Dermis microvascular lymphatic vessel endothelial cell (primary cell): ENCODE measurements around the gene UBD. TPM values are rescaled to one million over a fixed set of nuclear protein-coding genes. Genes with fewer than 3 reads are reported as not detected.

Source experiments
- DNase-seq, 2 donors: peaks; one replicate each; pipeline versions ENCODE4 v3.0.0 to v3.0.0-alpha.2; 2010; ENCODE audit warnings: low read depth in 2 of 2
- total RNA-seq: library from RNA; depleted of rRNA; stranded (reverse); fragments of >200 nt; gene quantifications from 2 replicates; pipeline ENCODE4 v1.2.1, GENCODE V29; 2014

The UBD gene
- total RNA-seq, 1 donor from 2014 or later, result 39.0 TPM

- no peak for DNase-seq
Observed at GRCh38 chr6:29524044-29524443, 35.5 kb downstream of the UBD start.

- DNase-seq, result no peak
Observed at GRCh38 chr6:29522227-29522626, 37.3 kb downstream of the UBD start.

GRCh38 chr6:29521006-29521680, 38.4 kb downstream of the UBD start:
- no peak for DNase-seq

DNA sequence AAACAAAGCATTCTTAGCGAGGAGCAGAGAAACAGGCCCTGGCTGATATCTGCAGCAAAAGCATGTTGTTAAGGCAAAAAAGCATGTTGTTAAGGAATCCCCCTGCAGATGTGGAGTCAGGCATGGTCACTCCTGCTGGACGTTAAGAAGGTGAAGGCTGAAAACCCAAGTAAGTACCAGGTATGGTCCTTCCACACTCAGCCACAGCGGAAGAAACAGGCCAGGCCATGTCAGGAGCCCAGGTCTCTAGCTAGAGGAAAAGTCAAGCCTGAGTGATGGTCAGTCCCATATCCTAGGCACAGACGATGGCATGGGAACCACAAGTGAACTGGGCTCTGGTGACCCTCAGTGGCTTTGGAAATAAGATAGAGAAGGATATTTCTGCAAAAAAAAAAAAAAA, 39.3 kb downstream of the UBD start:
- no peak for DNase-seq

GRCh38 chr6:29519291-29520010, 40.1 kb downstream of the UBD start:
- DNase-seq, result no peak

DNA sequence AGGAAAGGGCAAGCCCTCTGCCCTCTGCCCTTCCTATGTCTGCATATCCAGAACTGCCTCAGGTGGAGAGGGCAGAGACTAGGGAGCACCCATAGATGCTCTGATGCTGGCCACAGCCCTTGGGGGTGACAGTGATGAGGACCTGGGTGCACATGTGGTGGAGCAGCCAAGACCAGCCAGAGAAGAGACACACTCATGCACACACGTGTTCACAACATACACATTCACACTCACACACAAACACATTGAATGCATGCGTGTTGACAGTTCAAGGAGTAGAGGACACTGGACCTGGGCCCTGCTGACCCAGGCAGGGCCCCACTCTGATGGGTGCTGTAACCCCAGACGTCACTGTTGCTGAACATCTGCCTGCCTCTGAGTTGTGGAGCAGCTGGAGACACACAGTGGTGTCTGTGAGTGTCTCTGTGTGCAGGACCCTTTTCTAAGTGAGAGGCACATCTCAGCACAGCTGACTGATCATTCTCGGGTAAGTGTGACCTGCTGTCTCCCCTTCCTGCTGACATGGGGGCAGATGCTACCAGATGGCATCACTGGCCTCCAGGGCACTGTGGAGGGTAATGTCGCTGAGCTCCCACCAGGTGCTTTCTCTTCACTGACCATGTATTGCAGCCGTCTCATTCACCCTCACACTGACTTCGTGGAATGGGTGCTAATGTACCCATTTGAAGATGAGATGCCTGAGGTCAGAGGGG, 41.6 kb downstream of the UBD start:
- DNase-seq, result no peak

- DNase-seq, result no peak
Observed at GRCh38 chr6:29517245-29517644, 42.3 kb downstream of the UBD start.

DNA sequence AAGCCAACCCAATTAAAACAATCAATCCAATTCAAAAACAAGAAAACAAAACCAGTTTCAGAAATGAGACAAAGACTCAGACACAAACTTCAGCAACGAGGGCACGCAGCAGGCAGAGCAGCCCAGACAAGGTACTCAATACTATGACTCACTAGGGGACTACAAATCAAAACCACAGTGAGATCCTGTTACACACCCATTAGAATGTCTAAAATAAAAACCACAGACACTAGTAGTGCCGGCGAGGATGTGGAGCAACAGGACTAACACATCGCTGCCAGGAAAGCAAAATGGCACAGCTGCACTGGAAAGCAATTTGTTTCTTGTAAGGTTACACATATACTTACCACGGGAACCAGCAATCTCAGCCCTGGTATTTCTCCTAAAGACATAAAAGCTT, 43.4 kb downstream of the UBD start:
- no peak for DNase-seq

- no peak for DNase-seq
Observed at GRCh38 chr6:29510746-29511300, 48.7 kb downstream of the UBD start.

DNA sequence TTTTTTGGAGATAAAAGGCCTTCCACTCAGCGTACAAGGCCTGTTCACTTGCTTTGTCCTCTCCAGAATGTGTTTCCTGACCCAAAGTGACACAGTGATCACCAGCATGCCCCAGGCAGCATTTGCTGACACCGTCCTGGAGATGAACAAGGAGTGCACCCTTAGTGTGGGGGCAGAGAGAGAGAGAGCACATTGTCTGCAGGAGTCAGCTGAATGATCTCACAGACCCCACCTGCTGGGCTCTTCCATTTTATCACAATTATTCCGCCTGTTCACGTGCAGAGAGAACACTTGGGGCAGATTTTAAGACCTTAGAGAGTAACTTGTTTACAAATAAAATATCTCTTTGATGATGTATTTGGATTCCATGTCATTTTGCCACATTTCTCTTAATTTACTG, 49.3 kb downstream of the UBD start:
- no peak for DNase-seq

- DNase-seq, result no peak
Observed at GRCh38 chr6:29509711-29510110, 49.8 kb downstream of the UBD start.

DNA sequence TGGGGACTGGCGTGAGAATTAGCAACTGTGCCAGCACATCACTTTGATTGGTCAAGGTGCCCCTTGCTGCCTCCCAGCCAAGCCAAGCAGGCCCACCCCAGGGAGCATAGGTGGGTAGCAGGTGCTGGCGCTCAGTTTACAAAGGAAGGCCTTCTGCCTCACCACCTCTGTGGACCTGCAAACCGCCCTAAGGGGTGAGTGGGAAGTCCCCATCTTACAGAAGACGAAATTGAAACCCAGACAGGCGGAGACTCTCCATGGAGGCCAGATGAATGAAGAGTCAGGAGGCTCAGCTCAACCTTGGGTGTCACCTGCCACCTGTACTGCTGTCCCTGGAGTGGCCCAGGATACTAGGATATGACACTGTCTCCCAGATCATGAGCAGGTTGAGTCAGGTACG, 50.3 kb downstream of the UBD start:
- no peak for DNase-seq

DNA sequence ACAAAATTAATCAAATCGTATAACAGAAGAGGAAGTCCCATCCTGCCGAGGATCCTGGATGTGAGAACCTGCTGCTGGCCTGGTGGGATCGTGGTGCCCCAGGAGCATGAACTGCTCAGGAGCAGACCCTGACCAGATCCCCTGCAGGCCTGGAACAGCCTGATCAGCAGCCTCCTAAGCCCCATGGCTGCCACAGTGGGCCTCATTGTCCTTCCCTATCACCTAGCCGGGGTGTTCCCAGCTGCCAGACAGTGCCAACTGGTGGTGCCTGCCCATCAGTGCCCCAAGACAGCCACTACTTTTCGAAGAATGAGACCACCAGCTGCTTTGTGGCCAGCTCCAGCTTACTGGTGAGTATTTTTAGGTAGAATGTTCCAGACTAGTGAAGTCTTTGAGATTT, 52.2 kb downstream of the UBD start:
- DNase-seq, result no peak

GRCh38 chr6:29506446-29507067, 53.0 kb downstream of the UBD start:
- no peak for DNase-seq

DNA sequence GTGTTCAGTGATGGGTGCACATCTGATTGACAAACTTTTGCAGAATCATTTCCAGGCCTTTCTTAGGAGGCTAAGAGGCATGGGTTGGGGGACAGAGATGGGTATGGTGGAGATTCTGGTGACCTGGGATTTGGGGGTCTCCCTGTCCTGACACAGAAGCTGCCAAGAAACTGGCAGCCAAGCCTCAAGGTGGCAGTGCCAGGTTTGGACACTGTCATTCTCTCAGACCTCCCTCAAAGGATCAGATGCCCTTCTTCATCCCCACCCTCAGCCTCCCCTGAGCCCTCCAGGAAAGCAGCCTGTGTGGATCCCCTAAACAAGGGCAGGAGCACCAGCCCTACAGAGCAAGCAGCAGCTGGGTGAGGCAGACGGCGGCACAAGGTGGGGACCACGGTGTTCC, 53.7 kb downstream of the UBD start:
- no peak for DNase-seq

Other genes with a start within 250 kb of the UBD start
- not detected in 2 replicates for gene OR5V1, start 190.9 kb downstream of the UBD start, total RNA-seq
- not detected in 2 replicates for gene OR12D3, start 184.4 kb downstream of the UBD start, total RNA-seq
- not detected in 2 replicates for gene OR12D2, start 164.1 kb downstream of the UBD start, total RNA-seq
- not detected in 2 replicates for gene OR12D1, start 144.8 kb downstream of the UBD start, total RNA-seq
- not detected in 2 replicates for gene OR10C1, start 120.4 kb downstream of the UBD start, total RNA-seq
- not detected in 2 replicates for gene OR11A1, start 102.7 kb downstream of the UBD start, total RNA-seq
- gene OR2H1, start 102.6 kb downstream of the UBD start, total RNA-seq, result under 0.01 TPM in 1 of 2 replicates, not detected in the other
- gene MAS1L, start 71.8 kb downstream of the UBD start, total RNA-seq, result not detected in 2 replicates
- not detected in 2 replicates for gene OR2H2, start 25.4 kb upstream of the UBD start, total RNA-seq
- gene GABBR1, start 73.5 kb upstream of the UBD start, total RNA-seq, result 1.9 and 2.9 TPM in 2 replicates
- not detected in 2 replicates for gene MOG, start 97.4 kb upstream of the UBD start, total RNA-seq
- 0.51 and 0.63 TPM in 2 replicates for gene ZFP57, start 121.4 kb upstream of the UBD start, total RNA-seq
- gene HLA-F, start 163.7 kb upstream of the UBD start, total RNA-seq, result 15.0 and 22.3 TPM in 2 replicates